CD4-positive, alpha-beta T cell treated with Interleukin-4 for 4 hours (primary cell): ENCODE results near the gene PDSS2.
A peak's percentile ranks its signal among the peaks of the same experiment; 100 is the strongest.
"Not testable (repeated sequence)": the region's sequence is repeated elsewhere in the genome, so short reads cannot be mapped to it uniquely, and the experiment has no call there.

Source experiments
- DNase-seq: peaks from one replicate; pipeline ENCODE4 v3.0.0-alpha.2; 2020

PDSS2 gene

GRCh38 chr6:107459283-107460082 is at the start of gene PDSS2:
Gene PDSS2 (minus strand): TSS chr6:107459564. CDS start chr6:107459285, 279 bp downstream.
- peak; percentile 98 for DNase-seq

DNA sequence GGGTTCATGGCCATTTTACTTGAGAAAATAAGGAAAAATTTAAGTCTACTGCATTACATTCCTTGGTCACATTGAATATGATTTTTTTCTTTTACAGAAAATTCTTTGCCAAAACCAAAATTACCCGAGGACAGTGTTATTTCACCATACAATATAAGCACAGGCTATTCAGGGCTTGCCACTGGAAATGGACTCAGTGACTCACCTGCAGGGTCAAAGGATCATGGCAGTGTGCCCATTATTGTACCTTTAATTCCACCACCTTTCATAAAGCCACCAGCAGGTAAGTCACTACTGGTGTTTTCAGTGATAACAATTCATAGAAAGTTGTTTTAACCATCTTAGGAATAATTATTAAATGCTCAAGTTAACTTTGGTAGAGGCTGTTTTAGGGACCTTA is 46.8 kb upstream of the PDSS2 start:
- no peak for DNase-seq

DNA sequence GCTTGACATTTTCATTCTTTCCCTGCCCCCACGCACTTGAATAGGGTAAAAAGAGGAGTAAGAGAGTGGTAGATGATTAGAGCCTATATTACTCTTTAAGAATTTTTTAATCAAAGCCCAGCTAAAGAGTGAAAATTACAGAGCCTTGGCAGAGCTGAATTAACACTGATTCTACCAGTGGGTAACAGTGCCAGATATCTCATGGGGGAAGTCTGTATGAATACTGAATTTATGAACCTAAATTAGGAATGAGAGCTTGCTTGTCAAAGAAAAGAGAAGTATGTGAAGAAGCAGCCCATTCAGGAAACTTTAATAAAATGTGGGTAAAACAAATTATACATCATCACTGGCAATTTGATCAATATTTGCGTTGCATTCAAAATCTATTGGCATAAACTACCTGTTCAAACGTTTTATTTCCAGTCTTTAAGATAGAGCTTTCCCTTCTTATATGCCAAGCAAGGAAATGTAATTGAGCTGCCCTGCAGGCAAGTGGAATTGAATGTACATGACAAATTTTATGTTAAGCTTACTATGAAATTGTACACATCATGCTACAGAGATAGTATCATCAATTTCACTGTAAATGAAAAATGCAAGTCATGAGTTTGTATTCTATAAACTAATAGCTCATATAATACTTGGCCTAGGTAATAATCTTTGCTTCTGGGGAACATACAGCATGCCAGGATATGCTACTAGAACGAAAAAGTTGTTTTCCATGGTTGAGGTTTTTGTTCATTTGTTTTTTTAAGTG is 45.1 kb upstream of the PDSS2 start:
- no peak for DNase-seq

GRCh38 chr6:107496892-107497684 is 37.7 kb upstream of the PDSS2 start:
- no peak for DNase-seq

DNA sequence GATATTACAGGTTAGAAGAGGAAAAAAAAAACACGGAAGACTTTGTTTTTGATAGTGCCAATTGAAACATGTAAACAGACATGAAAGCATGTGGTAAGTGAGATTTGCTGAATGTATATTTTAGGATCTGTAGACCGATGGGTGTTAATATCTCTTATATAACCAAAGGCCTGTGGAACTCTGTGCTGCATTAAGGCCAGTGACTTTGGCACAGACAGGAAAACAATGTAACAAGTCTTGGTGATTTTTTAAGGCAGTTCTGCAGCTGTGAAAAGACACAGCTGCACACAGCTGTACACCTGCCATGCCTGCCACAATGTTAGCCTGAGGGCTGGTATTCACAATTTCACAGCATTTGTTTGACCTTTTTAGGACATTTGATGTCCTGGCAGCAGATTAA is 36.6 kb upstream of the PDSS2 start:
- DNase-seq, result no peak

DNA sequence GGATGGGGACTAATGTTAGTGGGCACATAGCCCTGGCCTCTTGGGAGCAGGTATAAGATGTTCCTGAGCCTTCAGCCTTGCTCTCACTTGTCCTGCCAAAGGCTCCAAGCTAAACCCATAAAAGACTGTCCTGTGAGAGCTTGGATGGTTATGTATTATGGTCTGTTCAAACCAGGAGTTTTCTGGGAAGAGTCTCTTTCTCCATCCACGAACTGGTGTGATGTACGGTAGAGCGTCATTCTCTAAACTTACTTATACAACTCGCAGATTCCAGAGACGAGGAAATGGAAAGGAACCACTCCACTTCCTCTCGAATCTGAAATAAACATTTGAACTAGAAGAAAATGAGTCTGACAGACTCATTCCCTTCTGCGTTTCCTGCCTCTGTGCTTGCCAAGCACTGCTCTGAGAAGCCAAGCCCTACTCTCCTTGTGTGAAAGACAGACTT is 35.9 kb upstream of the PDSS2 start:
- no peak for DNase-seq

DNA sequence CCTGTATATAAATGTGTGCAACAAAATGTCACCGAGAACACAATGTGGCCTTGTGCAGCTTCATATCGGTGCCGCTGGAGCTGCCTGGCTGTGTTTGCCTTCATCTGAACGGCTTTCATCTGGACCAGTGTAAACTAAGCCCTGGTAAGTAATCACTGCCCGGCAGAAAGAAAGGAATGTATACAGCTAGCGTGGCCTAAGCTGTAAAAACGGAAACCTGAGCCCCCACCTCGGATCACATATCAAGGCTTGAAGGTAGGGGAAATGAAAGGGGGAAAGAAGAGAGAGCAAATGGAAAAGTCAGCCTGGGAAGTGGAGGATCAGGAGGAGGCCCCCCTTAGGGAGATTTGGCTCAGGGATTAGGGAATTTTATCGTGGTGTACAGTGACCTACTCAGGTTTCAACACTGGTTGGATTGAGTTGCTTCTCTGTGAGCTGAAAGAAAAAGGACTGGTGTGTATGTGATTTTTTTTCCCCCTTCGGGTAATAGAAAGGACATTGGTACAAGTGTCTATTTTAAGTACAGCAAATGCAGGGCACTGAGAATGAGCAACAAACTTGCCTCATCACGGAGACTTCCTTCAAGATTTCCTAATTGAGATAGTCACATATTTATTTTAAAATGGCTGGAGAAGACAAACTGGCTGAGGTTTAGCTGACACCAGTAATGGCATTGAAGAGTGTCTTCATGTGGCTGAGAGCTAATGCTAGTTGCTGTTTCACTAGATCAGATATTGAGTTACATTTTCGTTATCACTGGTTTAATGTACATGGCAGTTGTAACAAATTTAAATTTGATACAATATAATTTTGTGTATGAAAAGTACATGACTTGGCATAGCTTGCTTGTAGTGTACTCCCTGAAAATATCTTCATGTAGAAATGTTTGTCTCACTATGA is 34.0 kb upstream of the PDSS2 start:
- no peak for DNase-seq

DNA sequence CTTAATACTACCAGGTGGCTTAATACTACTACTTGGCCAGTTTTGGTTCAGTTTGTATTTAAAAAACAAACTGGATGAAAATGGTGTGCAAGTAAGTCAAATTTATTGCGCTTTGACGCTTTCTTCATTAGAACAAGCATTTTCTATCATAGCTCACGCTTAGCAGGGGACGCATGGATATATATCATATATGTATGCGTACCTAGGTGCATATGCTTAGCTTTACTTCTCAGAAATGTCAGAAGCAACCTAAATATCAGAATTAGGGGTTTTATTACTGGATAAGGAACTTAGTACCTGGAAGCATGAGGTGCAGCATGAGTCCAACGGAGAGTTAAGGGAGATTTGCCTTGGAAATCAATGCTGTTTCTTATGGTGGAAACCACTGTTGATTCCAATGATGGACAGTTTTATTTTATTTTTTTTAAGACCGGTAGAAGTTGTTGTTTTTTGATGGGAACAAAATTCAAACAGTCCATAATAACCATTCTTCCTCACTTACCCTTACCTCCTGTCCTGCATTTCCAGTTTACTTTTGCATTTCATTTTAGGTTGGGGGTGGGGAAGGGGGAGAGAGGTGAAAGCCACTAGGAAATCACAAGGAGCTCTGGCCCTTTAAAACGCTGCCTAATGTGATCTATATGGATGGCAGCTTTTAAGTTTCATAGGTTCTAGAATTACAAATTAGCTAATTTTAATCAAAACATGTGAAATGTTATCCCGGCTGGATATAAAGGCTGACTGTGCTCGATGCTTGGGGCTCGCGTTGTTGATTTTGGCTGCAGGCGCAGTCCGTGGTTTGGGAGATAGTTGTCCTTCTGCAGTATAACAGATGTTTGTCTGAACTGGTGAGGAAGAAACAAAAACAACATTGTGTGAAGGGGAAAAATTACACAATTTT is 32.6 kb upstream of the PDSS2 start:
- no peak for DNase-seq

GRCh38 chr6:107491138-107491609 is 31.8 kb upstream of the PDSS2 start:
- no peak for DNase-seq

- no peak for DNase-seq
Measured at GRCh38 chr6:107490566-107491137, 31.3 kb upstream of the PDSS2 start.

DNA sequence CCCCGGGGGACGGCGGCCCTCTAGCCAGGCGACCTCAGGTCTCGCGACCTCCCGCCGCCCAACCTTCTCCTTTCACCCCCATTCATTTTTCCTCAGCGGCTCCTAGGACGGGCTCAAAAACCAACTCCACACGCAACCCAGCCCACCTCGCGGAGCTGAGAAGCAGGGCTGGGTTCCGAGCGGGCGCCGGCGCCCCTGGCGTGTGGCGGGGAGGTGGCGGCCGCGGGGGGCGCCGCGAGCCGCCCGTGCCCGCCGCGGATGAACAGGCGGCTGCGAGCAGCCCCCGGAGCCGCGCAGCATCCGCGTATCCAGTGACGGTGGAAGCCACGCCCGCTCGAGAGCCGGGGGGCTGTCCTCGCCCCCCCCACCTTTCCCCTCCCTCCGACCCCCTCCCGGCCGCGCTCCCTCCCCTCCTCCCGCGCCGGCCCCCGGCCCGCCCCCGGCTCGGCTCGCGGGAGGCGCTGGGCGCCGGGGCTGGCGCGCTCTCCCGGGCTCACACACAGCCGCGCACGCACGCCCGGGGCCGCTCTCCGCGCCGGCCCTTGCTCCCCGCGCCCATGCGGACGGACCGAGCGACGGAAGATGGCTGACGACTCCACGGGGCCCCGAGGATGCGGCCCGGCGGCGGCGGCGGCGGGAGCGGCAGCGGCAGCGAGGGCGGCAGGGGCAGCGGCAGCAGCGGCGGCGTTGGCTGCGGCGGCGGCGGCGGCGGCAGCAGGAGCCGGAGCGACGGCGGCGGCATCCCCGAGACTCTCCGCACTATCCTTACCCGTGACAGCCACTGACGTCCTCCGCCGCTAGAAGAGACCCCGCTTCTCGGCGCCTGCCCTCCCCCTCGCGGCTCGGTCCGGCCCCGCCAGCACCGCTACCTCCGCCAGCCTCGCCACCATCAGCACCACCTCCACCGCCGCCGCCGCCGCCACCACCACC is 30.5 kb upstream of the PDSS2 start, which contains the start of gene SOBP:
SOBP (plus strand) TSS at position 482 of the 930 bp plus-strand sequence. CDS start 500 bp downstream, outside the sequence.
- peak; percentile 17 for DNase-seq

- no peak for DNase-seq
Measured at GRCh38 chr6:107488875-107489635, 29.7 kb upstream of the PDSS2 start.

DNA sequence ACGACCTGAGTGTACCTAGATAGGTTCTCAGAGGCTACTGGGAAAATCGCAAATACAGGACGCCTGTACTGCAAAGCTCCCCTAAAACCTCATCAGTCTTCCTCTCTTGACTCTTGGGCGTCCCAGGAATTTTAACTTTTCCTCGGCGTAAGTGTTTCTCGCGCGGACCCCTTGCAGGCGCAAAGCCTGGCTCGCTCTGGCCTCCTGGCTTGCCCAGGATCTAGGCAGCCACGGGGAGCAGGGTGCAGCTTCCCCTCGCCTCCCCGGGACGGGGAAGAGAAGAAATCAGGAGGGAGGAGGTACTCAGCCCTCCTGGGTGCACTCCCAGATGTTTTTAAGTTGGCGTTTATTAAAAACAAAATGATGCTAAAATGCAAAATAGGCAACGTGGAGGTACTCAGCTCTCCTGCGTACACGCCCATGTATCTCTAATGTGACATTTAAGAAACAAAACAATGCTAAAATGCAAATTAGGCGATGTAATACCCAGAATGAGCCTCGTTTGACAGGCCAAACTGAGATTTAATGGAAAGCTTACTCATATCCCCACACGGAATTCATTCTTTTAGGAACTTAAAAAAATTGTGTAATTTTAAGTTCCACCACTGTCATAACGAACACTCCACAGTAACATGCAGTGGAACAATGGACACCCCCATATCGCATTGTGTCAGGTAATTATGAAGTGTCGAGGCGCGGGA is 29.0 kb upstream of the PDSS2 start:
- no peak for DNase-seq

- DNase-seq, result no peak
Measured at GRCh38 chr6:107485157-107485556, 25.8 kb upstream of the PDSS2 start.

- no peak for DNase-seq
Measured at GRCh38 chr6:107479089-107479690, 19.8 kb upstream of the PDSS2 start.

DNA sequence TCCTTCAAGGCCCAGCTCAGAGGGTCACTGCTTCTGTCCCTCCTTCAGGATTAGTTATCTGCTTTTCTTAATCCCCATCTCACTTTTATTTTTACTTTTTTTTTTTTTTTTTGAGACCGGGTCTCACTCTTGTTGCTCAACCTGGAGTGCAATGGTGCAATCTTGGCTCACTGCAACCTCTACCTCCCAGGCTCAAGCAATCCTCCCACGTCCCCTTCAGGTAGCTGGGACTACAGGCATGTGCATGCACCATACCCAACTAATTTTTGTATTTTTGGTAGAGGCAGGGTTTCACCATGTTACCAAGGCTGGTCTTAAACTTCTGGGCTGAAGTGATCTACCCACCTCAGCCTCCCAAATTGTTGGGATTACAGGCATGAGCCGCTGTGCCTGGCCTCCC is 16.5 kb upstream of the PDSS2 start:
- not testable (repeated sequence) for DNase-seq

GRCh38 chr6:107475360-107475759 is 16.0 kb upstream of the PDSS2 start:
- DNase-seq, result not testable (repeated sequence)
